IPS-NIHi11 (cell line): Measurements from ENCODE around the gene GOLGA8S.
"Not testable (repeated sequence)": the region's sequence is repeated elsewhere in the genome, so short reads cannot be mapped to it uniquely, and the experiment has no call there.

Experiments
- DNase-seq: peaks from one replicate; pipeline ENCODE4 v3.0.0; 2012; ENCODE audit warnings: mixed read lengths, low spot score

GOLGA8S gene

GRCh38 chr15:23397779-23398178, 43.2 kb downstream of the GOLGA8S start:
- DNase-seq = no peak

DNA sequence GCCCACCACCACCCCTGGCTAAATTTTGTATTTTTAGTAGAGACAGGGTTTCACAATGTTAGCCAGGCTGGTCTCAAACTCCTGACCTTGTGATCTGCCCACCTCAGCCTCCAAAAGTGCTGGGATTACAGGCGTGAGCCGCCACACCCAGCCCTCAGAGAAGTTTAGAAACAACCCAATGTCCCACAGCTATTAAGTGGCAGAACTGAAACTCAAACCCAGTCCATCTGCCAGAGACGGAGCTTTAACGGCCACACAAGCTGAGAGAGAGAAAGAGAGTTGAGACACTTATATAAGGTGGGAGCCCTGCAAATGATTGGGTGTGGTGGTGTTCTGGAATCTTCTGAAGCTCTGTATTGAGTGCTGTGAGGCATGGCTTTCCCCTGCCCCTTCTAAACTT, 43.8 kb downstream of the GOLGA8S start:
- not testable (repeated sequence) for DNase-seq

DNA sequence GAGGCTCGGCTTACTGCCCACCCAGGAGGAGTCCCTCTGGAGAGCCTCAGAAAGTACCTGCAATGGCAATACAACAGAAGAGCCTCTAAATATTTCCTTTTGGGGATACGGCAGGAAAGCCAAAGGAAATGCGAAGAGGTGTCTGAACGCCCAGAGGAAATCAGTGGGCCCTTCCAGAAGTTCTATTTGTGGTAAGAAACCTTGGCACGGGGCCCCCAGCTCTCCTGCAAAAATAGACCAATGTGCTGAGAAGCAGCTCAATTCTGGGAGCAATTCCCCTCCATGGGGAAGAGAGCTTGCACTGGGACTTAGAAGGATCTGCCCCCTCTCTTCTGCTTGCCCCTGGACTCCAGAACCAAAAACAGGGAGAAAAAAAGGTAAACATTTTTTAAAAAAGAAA, 44.7 kb downstream of the GOLGA8S start:
- DNase-seq = not testable (repeated sequence)

DNA sequence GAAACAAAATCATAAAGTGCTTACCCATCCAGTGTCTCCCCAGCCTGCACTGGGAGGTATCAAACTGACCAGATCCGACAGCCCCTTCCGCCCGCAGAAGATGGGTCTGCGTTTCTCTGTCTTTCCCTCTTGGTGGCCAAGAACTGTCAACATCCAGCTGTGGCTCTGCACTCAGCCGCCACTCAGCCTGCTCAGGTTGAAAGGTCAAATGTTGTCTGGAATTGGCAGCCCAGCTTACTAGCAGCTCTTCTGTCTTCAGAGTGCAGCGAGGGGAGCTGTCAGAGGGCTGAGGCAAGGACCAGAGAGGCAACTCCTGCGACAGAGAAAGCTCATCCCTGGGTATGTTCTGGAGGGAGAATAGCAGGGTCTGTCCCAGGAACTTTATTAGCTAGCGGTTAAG, 47.1 kb downstream of the GOLGA8S start:
- no peak for DNase-seq

DNA sequence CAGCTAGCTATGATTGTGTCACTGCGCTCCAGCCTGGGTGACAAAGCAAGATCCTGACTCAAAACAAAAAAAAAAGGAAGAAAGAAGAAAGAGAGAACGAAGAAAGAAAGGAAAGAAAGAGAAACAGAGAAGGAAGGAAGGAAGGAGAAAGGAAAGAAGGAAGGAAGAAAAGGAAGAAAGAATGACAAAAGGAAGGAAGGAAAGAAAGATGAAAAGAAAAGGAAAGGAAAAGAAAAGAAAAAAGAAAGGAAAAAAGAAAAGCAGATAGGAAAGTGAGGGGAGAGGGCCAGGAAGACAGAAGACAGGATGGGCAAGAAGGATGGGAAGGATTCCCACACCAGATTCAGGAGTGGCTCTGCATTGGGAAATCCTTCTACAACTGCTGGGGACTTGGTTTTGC, 47.6 kb downstream of the GOLGA8S start:
- DNase-seq = no peak

GRCh38 chr15:23402544-23402943, 48.0 kb downstream of the GOLGA8S start:
- no peak for DNase-seq

DNA sequence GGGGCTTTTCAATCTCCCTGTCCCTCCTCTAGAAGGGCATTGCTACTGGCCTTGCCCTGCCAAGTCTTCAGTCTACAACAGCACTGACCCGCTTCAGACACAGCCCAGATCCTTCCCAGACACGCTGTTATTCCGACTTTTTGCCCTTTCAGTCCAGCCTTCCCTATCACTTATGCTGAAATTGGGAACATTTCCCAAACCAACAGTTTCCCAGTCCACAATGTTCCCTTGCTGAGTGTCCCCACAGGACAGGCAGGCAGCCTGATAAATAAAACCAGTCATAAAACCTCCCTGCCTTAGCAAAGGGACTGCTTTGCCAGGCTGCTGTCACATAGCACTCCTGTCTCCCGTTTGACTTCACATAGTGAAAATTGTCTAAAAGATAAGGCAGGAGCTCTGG, 49.0 kb downstream of the GOLGA8S start:
- DNase-seq = no peak

GRCh38 chr15:23411841-23412240, 57.3 kb downstream of the GOLGA8S start:
- no peak for DNase-seq

GRCh38 chr15:23412881-23413600, 58.5 kb downstream of the GOLGA8S start:
- DNase-seq = not testable (repeated sequence)
